Choroid plexus epithelial cell (primary cell): ENCODE measurements around the gene HSF4.

Experiments
- DNase-seq: peaks from one replicate; pipeline ENCODE4 v3.0.0-alpha.2; 2010; ENCODE audit warnings: low read depth
- H3K4me3 ChIP-seq: 2 replicates; pipeline ENCODE4 v1.5.1; 2011; ENCODE audit warnings: low read depth, mild to moderate bottlenecking, control low read depth, low read length, moderate library complexity
- TF ChIP-seq, protein P1 (sequence below): conservative IDR thresholded peaks from 2 replicates; pipeline ENCODE4 v1.5.1; 2011; ENCODE audit warnings: low read depth, mild to moderate bottlenecking, control low read depth, inconsistent platforms, low read length, moderate library complexity

HSF4 gene

GRCh38 chr16:67202426-67202825 is 37.9 kb downstream of the HSF4 start:
- no peak for DNase-seq
- TF ChIP-seq, protein P1, sequence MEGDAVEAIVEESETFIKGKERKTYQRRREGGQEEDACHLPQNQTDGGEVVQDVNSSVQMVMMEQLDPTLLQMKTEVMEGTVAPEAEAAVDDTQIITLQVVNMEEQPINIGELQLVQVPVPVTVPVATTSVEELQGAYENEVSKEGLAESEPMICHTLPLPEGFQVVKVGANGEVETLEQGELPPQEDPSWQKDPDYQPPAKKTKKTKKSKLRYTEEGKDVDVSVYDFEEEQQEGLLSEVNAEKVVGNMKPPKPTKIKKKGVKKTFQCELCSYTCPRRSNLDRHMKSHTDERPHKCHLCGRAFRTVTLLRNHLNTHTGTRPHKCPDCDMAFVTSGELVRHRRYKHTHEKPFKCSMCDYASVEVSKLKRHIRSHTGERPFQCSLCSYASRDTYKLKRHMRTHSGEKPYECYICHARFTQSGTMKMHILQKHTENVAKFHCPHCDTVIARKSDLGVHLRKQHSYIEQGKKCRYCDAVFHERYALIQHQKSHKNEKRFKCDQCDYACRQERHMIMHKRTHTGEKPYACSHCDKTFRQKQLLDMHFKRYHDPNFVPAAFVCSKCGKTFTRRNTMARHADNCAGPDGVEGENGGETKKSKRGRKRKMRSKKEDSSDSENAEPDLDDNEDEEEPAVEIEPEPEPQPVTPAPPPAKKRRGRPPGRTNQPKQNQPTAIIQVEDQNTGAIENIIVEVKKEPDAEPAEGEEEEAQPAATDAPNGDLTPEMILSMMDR, result no peak
- no peak overlapping the region for H3K4me3 ChIP-seq

DNA sequence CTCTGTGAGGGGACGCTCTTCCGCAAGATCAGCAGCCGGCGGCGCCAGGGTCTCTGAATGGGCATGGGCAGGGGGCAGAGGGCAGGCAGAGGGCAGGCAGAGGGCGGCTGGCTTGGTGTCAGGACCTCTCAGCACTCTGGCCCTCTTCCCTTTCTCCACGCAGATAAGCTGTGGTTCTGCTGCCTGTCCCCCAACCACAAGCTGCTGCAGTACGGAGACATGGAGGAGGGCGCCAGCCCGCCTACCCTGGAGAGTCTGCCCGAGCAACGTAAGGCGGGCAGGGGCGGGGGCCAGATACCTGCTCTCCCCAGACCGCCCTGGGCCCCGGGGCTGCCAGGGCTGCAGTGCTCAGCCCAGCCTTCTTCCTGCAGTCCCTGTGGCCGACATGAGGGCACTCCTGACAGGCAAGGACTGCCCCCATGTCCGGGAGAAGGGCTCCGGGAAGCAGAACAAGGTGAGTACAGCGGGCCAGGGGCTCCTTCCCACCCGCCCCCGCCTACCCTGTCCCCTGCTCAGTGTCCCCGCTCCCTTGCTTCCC is 38.5 kb downstream of the HSF4 start:
- no peak for DNase-seq
- TF ChIP-seq, protein P1, result no peak
- no peak overlapping the region for H3K4me3 ChIP-seq

DNA sequence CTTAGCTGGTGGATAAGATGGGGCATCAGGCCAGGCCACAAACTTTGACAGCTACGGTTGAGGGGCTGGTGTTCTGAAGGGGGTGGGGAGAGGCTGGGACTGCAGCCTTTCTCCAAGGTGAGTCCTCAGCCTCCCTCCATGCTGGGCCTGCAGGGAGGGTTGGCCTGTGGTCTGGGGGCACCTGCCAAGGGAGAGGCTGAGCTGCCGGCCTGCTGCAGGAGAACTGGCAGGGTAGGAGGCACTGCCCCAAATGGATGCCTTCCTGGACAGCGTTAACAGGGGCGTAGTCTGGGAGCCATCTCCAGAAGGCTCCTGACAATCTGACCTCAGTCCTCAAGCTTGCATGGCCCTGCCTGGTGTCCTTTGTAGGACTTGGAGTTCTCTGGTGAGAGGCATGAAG is 39.5 kb downstream of the HSF4 start:
- H3K4me3 ChIP-seq, result no peak overlapping the region
- TF ChIP-seq, protein P1, result no peak
- no peak for DNase-seq

- TF ChIP-seq, protein P1, result no peak
- H3K4me3 ChIP-seq, result no peak overlapping the region
- no peak for DNase-seq
Observed at GRCh38 chr16:67206129-67206837, 41.7 kb downstream of the HSF4 start.

- TF ChIP-seq, protein P1, result no peak
Observed at GRCh38 chr16:67206838-67207248, 42.3 kb downstream of the HSF4 start.

GRCh38 chr16:67207249-67208091 is 42.9 kb downstream of the HSF4 start:
- no peak for DNase-seq
- TF ChIP-seq, protein P1, result no peak
- H3K4me3 ChIP-seq, result no peak overlapping the region

More at GRCh38 chr16:67206838-67207248, 42.3 kb downstream of the HSF4 start:
- no peak for DNase-seq
- H3K4me3 ChIP-seq, result no peak overlapping the region
